CD4-positive, alpha-beta T cell treated with Interleukin-17A for 1 hour (primary cell): ENCODE results near the gene HDAC7.

ENCODE experiments used
- DNase-seq: peaks from one replicate; pipeline ENCODE4 v3.0.0-alpha.2; 2020

HDAC7 gene

DNA sequence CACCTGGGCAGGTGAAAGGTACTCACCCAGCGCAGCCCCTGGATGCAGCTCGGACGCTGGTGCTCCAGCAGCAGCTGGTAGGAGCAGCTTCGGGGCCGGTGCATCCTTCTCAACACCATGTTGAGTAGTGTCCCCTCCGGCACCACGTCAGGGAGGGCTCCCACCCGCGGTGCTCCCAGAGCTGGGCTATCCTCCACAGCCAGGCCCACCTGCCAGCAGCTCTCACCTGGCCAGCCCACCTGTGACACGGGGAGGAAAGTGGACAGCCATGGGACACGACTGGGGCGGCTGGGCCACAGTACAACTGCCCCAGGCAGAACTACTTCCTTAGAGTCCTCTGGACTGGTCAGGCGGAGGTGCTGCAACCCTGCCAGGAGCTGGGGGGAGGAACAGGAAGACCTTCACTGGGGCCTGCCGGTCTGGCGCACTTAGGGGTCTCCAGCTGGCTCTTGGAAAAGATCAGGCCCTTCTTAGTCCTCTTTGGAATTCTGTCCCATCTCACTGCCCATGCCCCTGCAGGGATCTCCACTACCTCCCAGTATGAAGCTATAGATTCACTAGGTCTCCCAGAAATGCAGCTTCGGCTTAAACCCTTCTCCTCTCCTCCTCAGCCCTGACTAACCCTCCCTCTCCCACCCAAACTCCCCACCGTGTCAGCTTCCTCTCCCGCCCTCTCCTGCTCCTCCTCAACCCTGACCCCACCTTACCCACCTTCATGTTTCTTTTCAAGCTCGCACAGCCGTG lies 61.7 kb downstream of the HDAC7 start:
- no peak for DNase-seq

DNA sequence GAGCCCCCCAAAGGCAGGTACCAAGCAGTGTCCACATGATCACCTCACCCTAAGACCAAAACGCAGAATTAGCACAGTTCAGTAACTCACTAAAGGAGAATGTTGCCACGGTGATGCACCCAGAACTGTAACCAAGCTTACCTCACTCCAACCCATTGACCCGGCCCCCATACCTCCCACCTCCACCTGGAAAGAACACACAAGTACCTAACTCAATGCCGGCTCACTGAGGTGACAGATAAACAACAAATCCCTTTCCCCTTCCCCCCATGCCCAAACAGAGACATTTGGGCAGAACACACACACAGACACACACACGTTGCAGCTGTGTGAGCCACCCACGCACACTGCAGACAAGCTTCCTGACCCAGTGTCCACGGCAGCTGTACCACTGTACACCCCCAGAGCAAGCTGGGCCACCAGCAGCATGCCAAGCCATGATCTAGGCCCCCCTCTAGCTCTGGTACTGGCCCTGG lies 62.3 kb downstream of the HDAC7 start:
- no peak for DNase-seq

DNA sequence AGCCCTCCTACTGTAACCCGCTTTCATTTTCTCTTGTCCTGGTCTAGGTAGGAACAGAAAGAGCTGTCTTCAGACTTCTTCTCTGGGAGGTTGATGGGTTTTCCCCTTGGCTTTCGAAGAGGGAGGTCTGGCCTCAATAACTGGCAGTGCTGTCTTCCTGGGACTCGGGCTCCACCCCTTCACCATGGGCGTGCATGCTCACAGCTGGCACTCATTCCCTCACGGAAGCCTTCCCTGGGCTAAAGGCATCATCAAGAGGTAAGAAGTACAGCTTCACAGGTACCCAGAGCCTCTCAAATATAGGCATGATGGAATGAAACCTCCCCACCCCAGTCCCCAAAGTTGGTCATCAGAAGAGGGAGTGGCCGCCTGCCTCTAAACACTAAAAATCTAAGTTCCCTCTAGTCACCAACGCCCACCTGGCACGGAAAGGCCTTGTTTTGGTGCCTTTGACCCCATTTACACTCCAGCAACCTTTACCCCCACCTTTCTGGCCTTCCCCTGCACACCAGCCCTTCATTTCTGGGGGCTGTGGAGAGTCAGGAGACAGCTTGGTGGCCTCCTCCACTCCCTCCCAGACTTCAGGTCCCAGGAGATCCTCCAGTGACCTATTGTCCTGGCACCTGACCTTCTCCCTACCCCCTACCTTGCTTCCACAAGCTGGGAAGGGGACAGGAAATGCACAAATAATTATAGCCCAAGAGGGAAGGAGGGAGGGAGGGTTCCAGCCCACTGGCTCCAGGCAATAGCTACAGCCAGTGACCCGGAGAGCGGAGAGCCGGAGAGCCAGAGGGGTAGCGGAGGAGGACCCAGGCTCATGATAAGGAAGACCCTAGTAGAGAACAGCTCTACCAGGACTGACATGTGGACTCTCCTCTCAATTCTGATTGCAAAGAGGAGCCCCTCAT lies 63.8 kb downstream of the HDAC7 start:
- DNase-seq = peak; percentile 34

DNA sequence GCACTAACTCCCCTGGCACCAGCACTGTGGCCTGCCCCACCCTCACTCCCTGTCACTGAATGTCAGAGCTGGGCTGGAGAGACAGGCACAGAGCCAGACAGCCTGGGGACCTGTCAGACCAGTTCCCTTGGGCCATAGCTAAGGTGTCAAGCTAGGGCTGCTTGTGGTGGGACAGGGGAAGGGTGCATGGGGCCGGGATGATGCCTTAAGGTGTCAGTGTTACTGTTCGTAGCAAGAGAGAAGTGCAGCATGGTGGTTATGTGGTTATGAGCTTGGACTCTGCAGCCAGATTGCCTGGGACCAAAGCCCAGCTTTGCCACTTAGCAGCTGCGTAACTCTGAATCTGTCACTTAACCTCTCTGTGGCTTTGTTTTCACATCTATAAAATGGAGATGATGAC lies 64.8 kb downstream of the HDAC7 start:
- no peak for DNase-seq

DNA sequence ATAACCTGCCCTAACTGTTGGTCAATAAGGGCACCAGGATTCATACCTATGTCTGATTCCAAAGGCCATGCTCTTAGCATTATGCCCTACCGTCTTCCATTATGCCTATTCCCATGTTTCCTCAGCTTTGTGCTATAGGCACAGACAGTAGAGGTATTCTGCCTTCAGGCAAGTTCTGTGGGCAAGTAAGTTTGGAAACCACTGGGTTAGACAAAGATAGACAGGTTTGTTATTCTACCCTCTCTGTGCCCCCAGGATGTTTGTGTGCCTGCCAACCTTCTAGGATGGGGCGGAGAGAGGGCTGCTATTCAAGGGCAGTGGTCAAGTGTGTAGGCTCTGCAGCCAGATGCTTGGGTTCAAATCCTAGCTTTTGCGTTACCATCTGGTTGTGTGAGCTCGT lies 65.6 kb downstream of the HDAC7 start:
- no peak for DNase-seq

DNA sequence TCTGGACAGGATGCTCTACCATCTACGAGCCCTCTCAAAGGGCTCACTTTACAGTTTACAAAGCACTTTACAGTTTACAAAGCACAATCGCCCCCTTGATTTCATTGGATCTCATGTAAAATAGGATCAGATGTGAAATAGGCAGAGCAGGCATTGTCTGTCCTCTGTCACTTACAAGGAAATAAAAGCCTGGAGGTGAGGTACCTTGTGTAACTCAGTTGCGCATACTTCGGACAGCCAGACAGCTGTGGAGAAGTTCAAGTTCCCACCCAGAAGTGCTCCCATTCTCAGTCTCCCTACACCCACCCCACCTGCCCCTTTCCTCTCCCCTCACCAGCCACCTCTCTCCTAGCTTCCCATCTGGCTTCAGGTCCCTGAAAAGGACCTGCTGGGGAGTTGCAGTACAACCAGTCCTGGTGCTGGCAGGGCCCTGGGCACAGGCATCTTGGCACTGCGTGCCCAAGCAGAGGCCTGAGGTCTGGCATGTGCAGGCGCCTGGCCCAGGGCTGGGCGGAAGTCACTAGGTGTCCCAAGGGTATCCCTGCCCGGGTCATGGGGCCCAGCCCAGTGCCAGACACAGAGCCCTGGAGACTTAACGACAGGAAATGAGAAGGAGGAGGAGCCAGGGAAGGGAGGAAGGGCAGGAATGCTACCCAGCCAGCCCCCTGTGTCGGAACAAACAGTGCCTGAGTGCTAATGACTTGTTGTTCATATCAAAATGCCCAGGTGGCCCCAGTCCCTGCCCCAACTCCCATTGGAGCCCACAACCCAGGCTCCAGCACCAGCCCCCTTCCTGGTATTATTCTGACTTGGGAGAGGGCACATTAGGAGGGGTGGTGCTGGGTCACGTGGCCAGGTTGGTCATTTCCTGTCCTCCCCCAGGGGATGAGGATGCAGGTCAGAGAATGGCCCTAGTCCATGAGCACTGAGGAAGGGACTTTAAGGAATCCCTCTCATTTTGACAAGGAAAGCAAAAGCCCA lies 66.4 kb downstream of the HDAC7 start:
- no peak for DNase-seq

DNA sequence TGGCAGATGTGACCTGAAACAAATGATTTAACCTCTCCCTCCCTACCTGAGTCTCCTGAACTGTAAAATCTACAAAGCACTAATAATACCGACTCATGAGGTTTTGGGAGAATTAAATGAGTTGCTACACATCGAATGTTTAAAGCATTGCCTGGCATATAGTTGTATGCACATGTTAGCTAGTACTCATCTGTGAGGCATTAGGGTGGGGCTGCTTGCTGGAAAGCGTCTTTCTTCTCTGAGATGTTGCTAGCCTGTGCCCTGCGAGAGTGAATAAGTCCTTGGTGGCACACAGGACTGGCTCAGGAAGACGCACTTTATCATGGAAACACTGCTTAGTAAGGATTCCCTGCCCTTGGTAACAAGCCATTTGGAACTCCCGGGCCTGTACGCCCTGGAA lies 67.2 kb downstream of the HDAC7 start:
- DNase-seq = no peak

GRCh38 chr12:47752121-47752520 lies 67.6 kb downstream of the HDAC7 start:
- no peak for DNase-seq

GRCh38 chr12:47751561-47751960 lies 68.1 kb downstream of the HDAC7 start:
- DNase-seq = no peak

GRCh38 chr12:47750916-47751470 lies 68.7 kb downstream of the HDAC7 start:
- DNase-seq = no peak

DNA sequence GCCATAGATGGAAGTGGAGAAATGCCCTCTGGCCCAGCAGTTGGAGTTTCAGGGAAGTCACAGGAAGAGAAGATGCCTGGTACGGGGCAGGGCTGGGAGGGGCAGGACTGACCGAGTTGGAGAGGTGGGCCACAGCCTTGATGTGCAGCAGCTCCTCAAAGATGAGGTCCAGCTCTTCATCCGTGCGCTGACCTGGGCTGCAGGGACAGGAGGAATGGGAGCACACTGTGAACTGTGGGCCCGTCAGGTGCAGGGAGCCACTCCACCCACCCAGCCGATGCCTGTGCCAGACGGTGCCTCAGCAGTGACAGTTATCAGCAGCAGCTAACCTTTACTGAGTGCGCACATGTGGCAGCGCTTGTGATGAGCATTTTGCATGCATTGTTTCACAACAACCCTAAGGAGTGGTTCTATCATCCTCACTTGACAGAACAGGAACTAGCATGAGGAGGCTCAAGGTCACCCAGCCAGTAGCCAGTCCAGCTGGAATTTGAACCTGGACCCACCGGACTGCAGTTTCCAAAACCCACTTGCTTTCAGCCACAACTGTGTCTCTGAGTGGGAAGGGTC lies 69.4 kb downstream of the HDAC7 start:
- DNase-seq = no peak

GRCh38 chr12:47748899-47749298 lies 70.8 kb downstream of the HDAC7 start:
- DNase-seq = no peak

GRCh38 chr12:47748507-47748828 lies 71.2 kb downstream of the HDAC7 start:
- no peak for DNase-seq

- no peak for DNase-seq
These were observed 71.9 kb downstream of the HDAC7 start for GRCh38 chr12:47747596-47748506.

DNA sequence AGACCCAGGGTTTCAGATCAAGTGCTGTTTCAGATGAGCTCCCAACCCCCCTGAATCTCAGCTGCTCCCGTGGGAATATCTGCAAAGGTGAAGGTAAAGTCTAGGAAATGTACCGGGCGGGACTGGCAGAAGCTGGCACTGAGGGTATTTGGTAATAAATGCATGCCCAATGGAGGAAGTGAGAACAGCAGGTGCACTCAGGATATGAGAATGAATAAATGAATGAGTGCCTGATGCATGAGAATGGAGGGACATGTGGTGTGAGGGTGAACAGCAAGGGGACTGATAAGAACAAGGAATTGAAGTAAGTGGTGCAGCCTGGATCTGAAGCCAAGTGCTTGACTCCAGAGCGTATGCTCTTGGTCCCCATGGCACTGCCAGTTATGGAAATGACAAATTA lies 72.6 kb downstream of the HDAC7 start:
- DNase-seq = no peak

- DNase-seq = no peak
These were observed 73.2 kb downstream of the HDAC7 start for GRCh38 chr12:47746523-47746922.

GRCh38 chr12:47746073-47746472 lies 73.6 kb downstream of the HDAC7 start:
- DNase-seq = no peak

- no peak for DNase-seq
These were observed 74.1 kb downstream of the HDAC7 start for GRCh38 chr12:47745485-47746041.

GRCh38 chr12:47744778-47745436 lies 74.8 kb downstream of the HDAC7 start:
- DNase-seq = no peak

DNA sequence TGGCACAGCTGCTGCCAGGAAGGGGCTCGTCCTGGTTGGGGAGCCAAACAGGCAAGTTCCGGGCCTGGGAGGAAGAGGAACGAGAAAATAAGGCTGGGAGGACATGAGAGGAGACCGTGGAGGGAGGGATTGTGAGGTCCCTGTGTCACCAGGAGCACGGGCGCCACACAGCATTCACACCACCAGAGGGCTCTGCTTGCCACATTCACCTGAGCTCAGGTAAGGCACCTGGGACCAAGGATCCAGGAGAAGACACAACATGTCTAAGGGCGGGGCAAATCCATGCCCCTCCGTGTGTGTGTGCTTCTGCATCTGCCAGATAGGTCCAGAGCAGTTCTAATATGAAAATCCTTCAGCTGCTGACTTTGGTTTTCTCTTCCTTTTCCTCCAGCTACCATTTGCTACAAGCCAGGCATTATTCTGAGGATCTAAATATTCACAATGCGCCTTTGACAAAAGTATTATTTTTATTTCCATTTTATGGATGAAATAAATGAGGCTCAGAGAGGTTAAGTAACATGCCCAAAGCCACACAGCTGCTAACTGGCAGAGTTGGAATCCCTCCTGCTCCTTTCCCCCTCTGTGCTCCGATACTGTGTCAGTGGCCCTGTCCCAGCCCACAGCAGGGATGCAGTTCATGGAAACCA lies 75.6 kb downstream of the HDAC7 start:
- DNase-seq = peak; percentile 74
